DLD1 (cell line): ENCODE data around the gene GPC3.

Experiments used
- in situ Hi-C: cut with HindIII; loops from 2 replicates; pipeline ENCODE4 v1.10.0; 2017; ENCODE audit warnings: low sequenced_read_pairs

The GPC3 gene

DNA sequence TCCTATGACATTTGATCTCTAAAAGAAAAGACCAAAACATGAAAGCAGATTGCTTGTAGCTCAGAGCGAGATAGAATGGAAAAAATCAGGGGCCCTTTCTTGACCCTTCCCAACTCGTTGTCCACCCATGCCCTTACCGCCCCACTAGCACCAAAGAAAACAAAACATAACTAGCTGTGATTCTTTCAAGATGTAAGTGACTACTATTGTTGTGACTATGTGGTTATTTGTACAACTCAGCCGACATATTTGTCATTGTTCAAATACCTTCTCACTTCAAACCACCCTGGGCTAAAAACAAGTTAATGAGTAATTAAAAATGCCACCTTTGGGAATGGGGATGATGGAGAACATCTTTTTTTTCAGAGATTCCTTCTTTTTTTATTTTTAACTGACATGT lies 399.0 kb downstream of the GPC3 start:
- in situ Hi-C loops: no loop called here

DNA sequence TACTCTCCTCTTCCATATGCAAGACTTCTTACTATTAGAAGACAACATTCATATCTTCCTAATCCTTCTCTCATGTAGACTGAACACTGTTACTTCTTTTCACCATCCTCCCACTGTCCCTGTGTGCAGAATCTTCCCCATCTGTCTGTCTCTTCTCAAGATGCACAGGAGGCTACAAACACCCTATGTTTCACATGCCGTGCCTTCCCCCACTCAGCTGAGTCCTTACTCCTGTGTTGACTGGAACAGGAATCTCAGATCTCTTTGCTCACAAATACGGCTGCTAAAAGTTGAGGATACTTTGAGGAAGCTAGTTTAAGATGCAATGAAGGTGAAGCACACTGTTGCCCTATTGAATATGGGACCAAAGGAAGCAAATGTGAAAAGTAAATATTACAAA lies 401.6 kb downstream of the GPC3 start:
- in situ Hi-C loops: no loop called here

- in situ Hi-C loops: no loop called here
Measured at GRCh38 chrX:133580625-133581024, 404.8 kb downstream of the GPC3 start.

DNA sequence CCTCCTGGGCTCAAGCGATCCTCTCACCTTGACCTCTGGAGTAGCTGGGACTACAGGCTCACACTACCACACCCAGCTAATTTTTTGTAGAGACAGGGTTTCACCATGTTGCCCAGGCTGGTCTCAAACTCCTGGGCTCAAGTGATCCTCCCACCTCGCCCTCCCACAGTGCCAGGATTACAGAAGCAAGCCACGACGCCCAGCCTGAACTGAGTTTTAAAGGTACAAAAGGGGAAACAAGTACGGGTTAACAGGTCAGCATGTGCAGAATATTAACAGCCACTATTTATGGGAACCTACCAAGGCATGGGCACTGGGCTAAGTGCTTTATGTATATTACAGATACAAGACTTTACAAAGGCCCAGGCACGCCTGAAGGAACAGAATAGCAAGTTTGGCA lies 405.8 kb downstream of the GPC3 start:
- in situ Hi-C loops: no loop called here

- in situ Hi-C loops: no loop called here
Measured at GRCh38 chrX:133576876-133577275, 408.5 kb downstream of the GPC3 start.

DNA sequence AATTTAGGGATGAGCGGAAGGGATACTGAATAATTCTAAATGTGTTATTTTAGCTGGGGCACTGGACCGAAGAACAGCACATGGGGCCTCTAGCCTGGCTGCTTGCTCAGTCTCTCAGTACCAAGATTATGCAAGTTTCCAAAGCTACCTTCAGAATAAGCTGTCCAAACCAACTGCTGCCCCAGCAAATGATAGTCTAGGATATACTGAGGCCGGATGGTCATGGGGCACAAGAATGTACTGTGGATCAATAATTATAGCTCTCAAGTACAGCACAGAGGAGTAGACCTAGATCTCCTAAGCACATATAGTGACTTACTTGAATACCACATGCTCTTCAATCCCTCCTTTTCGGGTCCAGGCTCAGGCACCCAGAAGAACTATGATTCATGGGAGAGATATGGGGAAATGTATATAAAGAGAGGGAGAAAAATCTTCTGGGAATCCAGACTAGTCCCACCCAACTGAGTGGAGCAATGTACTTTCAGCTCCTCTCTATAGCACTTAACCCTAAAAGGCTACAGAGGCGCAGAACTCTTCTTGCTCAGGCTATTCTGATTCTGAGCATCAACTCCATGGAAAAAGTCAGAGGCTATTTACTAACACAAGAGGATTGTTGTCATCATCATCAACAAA lies 409.8 kb downstream of the GPC3 start:
- in situ Hi-C loops: no loop called here

GRCh38 chrX:133574716-133575115 lies 410.7 kb downstream of the GPC3 start:
- in situ Hi-C loops: no loop called here

- in situ Hi-C loops: no loop called here
Measured at GRCh38 chrX:133570549-133570948, 414.8 kb downstream of the GPC3 start.

DNA sequence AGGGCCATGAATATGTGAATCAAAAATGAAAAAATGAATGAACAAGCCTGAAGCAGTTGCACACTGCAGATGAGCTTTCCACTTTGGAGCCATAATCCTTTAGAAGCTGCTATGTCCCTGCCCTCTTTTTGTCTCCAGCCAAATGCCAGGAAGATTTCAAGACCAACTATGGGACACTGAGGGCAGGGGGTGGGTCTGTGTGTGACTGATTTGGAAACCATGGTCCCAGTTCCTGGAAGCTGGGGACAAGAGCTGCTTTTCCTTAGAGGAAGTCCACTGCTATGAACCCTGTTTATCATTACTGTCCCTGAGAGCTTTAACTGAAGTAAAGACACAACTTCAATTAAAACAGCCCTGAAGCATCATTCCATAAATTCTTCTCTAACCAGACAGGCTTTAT lies 416.2 kb downstream of the GPC3 start:
- in situ Hi-C loops: no loop called here

DNA sequence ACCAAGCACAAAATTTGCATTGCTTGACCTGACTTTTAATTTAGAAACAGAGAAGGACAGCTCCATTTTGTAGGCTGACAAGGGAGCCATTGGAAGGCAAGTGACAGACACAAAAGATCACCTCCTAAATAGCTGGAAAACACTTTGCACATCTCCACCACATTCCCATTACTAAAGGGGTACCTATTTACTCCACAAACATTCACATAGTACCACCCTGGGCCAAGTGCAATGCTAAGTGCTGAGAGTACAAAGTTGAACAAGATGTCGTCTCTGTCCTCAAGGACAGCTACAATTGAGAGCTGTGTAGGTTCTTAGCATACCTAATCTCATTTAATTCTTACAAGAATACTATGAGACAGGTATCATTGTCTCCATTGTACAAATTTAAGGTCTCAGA lies 417.3 kb downstream of the GPC3 start:
- in situ Hi-C loops: no loop called here

- in situ Hi-C loops: no loop called here
Measured at GRCh38 chrX:133566876-133567275, 418.5 kb downstream of the GPC3 start.

DNA sequence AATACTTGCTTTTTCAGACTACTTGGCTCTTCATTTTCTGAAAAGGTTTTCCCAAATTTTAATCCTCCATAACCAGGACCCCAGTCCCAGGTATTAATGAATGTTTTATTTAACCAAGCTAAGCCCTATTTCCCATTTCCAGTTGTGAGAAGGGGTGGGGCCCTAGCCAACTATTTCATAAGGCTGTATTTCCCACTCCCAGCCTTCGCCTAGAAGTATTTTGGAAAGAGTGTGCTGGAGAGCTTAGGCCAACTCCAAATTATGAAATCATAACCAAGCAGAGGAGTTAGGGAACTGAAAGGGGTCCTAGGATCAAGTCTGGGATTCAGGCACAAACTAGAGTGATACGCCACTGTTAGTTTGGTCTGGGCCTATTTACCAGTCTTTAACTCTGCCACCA lies 421.7 kb downstream of the GPC3 start:
- in situ Hi-C loops: no loop called here

- in situ Hi-C loops: no loop called here
Measured at GRCh38 chrX:133561251-133561650, 424.1 kb downstream of the GPC3 start.

- in situ Hi-C loops: no loop called here
Measured at GRCh38 chrX:133559909-133560308, 425.5 kb downstream of the GPC3 start.

DNA sequence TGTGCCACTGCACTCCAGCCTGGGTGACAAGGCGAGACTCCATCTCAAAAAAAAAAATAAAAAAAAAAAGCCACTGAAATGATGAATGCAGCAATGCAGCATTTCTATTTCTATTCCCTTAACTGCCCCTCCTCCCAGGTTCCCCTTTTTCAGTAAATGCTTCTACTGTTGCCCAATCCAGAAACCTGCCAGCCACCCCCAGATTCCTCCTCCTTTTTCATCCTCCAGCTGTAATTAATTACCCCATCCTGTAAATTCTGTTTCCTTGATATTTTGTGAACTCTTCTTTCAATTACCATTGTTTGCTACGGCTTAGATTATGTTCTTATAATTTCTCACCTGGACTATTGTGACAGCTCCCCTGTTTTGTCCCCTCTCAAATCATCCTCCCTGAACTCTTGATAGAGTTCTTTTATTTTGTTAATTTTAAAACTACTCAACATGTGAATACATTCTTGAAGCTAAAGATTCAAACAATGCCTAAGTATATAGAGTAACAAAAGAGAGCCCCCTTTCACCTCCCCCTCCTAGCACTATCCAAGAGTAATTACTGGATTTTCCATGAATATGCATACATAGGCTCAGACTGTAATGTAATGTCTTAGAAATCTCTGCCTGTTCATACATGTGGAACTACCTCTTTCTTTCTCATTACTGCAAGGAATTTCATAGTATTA lies 429.5 kb downstream of the GPC3 start:
- in situ Hi-C loops: no loop called here

DNA sequence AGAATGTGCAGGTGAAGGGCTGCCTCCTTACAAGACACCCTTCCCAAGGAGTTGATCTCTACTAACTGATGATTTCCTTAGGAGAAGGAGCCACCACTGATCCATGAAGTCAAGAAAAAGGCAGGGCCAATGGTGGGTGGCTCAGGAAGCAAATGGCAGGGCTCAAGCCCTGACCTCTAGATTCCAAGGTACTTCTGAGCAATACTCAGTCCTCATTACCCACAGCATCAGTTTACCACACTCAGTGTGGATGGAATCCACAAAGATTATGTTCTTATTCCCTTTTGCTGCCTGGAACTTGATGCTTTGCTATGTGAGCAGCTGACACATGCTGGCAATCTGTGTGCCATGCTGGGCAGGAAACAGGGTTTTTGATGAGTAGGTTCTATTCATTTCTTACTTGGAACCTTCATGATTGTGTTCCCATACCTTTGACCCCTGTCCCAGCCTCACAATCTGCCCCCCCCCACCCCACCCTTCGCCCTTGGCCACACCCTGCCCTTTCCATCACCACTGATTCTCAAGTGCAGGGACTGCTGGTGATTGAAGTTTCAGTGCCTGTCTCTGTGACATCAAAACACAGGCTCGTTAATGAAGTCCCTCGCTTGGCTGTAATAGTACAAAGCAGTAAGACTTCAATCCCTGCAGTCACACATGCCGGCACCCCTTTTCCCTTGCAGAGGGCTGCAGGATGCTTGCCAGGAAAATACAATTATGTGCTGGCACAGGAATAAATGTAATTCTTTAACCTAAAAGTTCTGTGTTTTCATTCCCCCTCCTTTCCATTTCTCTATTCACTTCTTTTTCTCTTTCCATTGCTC lies 434.5 kb downstream of the GPC3 start:
- in situ Hi-C loops: no loop called here

DNA sequence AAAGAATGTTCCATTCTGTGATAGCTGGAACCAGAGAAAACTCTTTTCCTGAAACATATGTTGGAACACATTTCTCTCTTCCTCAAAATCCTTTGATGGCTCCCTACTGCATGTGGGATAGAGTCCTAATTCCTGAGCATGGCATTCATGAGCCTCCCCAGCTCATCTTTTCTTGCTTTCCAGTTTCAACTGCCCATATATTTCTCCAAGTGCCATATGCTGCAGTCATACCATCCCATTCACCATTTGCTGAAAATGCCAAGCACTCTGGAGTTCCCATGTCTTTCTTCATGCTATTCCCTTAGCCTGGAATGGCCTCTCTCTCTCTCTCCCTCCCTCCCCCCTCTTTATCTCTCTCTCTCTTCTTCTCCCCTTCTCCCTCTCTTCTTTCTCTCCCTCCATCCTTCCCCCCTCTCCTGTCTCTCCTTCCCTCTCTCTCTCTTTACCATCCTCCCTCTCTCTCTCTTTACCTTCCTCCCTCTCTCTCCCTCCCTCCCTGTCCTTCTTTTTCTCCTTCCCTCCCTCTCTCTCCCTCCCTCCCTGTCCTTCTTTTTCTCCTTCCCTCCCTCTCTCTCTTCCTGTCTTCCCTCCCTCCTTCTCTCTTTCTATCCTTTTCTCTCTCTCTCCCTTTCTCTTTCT lies 436.0 kb downstream of the GPC3 start:
- in situ Hi-C loops: no loop called here

GRCh38 chrX:133546441-133546840 lies 439.0 kb downstream of the GPC3 start:
- in situ Hi-C loops: no loop called here

DNA sequence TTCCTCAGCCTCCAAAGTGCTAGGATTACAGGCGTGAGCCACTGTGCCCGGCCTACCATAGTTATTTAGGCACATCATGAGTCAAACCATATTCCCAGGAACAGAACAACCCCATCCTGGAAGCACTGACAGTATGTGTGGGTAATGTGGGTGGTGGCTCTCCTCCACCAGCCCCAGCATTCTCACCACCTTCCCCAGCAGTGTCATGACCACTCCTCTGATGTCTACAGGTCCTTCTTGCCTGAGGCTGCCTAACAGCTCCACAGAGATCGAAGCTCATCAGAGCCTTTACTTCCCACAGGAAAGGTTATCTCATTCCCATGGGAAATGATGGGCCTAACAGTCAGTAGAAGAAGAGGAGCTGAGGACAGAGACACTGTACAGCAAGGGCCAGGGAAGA lies 440.6 kb downstream of the GPC3 start:
- in situ Hi-C loops: no loop called here

DNA sequence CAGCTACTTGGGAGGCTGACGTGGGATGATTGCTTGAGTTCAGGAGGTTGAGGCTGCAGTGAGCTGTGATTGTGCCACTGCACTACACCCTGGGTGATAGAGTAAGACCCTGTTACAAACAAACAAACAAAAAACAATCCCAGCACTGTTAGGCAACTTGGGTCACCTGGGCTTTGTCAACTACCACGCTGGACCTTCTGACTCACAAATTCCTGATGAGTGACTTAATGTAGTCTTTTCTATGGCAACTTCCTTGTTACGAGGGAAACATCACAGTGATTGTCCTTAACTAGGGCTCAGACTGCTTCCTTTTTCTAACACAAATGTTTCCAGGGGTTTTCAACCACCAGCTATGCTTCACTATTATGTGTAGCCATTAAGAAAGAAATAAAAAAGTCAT lies 441.3 kb downstream of the GPC3 start:
- in situ Hi-C loops: no loop called here

- in situ Hi-C loops: no loop called here
Measured at GRCh38 chrX:133543654-133544053, 441.7 kb downstream of the GPC3 start.

DNA sequence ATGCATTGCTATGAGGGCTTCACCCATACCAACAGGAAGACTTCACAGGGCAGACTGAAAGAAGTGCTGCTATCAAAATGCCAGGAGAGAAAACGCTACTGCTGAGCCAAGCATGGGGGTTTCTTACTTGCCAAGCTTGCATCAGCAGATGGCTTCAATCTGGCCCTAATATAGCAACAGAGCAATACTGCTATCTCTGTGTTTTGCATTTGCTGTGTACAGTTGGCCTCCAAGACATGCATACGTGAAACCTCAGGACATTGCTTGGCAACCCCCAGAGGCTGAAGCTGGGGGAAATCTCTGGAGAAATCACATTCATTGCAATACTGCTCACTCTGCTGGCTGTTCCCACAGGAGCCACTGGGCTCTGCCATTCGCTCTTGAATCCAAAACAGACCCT lies 442.9 kb downstream of the GPC3 start:
- in situ Hi-C loops: no loop called here
